ENCODE measurements around the gene GSX1. TPM values are rescaled to one million over a fixed set of nuclear protein-coding genes. Genes with fewer than 3 reads are reported as not detected.
"Not testable (repeated sequence)": the region's sequence is repeated elsewhere in the genome, so short reads cannot be mapped to it uniquely, and the experiment has no call there.

GSX1 gene
- polyA plus RNA-seq, 3 donors = not detected

DNA sequence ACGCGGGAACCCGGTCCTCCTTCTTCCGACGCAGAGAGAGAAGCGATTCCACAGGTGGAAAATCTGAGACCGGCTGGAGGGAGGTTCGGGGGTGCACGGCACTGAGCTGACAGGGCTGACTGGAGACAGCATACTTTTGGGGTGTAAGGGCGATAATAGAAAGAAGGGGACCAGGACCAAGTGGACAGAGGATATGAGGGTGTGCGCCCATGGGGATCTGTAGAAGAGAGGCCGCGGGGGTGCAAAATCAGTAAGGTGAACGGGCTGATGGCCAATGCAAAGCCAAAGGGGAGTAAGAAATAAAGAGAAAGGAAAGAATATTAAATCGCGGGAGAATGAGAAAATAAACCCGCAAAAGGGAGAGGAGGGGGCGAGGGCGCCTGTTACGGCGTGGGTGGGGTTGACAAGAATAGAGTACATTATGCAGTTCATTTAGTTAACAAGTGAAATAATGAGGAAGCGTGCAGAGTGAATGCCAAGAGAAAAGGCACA, 336 bp upstream of the GSX1 start:
- no peak for DNase-seq (ENCODE audit: extremely low read depth in 1 of 11, low read depth in 9 of 11, low spot score in 4 of 11)

DNA sequence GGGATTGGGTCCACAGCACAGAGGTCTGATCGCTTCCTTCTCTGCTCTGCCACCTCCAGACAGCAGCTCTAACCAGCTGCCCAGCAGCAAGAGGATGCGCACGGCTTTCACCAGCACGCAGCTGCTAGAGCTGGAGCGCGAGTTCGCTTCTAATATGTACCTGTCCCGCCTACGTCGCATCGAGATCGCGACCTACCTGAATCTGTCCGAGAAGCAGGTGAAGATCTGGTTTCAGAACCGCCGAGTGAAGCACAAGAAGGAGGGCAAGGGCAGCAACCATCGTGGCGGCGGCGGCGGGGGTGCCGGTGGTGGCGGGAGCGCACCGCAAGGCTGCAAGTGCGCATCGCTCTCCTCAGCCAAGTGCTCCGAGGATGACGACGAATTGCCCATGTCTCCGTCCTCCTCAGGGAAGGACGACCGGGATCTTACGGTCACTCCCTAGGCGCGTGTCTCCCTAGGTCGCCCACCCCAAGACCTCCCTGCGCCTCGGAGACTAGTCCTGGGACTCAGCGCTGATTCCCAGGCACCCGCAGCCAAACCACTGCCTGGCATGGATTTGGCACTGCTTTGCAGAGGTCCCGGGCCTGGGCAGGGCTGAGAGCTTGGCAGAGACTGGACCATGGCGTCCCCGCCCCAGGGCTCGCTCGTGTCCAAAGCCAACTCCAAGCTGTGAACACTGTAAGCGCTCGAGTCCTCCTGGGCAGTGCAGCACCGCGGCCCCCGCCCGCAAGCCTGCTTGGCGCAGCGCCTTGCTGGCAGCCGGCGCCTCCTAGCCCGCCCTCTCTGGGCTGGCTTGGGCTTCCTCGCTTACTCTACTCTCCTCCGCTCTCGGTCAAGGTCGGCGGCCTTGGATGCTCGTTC, 1.5 kb downstream of the GSX1 start:
- DNase-seq (ENCODE audit: extremely low read depth in 1 of 11, low read depth in 9 of 11, low spot score in 4 of 11) = no peak

DNA sequence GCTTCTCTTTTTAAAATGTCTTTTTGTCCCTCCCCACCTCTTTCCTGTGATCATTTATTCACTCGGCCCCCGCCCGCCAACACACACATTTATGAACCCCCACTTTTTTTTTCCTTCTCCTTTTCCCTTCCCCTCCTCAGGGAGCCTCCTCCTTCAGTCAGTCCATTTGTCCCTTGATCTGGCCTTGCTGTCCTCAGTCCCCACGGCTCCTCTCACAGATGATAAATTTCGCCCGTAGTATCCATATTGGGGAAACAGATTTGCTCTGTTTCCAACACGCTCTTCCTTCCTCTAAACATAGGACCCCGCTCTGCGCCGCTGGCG, 2.0 kb downstream of the GSX1 start:
- no peak for DNase-seq (ENCODE audit: extremely low read depth in 1 of 11, low read depth in 9 of 11, low spot score in 4 of 11)

DNA sequence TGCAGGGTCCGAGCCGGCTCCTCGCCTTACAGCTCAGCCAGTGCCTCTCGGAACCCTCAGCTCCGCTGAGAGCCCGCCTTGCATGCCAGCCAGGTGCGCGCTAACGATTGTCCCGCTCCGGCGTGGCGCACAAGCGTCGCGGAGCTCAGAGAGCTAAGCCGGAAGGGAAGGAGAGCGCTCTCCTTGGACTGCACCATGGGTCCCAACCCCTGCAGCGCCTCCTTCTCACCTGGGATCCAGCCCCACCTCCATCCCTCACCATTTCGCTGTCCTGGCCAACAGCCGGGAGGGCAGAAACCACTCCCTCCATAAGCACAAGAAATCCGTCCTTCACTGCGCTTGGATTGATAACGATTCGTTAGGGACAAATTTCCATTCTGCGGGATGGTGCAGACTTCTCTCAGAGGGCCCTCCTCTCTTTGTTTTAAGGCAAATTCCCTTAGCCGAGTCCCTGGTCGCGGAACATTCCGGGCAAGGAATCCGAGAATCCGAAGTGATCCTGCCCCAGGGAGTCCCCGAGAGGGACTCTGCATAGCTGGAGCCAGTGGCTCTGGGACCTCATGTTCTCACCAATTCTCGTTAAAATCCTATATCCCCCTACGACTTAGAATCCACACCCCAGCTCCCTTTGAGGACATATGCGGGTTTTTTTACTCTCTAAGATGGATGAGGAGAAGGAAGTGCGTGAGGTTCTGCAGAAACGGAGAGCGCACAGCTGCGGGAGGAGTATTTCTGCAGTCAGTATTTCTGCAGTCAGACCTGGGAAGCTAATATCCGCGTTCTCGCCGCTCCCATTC, 2.8 kb downstream of the GSX1 start:
- DNase-seq (ENCODE audit: extremely low read depth in 1 of 11, low read depth in 9 of 11, low spot score in 4 of 11) = no peak

DNA sequence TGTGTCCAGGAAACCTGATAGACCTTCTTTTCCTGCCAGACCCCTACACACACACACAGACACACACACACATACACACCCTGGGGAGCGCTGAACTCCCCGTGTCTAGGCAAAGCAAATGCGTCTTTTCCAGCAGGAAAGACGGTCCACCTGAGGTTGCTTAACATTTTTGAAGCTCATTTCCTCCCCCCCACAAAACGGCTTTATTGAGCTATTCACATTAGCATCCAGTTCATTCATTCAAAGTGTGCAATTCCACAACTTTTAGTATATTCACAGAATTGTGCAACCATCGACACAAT, 3.4 kb downstream of the GSX1 start:
- DNase-seq (ENCODE audit: extremely low read depth in 1 of 11, low read depth in 9 of 11, low spot score in 4 of 11) = no peak

DNA sequence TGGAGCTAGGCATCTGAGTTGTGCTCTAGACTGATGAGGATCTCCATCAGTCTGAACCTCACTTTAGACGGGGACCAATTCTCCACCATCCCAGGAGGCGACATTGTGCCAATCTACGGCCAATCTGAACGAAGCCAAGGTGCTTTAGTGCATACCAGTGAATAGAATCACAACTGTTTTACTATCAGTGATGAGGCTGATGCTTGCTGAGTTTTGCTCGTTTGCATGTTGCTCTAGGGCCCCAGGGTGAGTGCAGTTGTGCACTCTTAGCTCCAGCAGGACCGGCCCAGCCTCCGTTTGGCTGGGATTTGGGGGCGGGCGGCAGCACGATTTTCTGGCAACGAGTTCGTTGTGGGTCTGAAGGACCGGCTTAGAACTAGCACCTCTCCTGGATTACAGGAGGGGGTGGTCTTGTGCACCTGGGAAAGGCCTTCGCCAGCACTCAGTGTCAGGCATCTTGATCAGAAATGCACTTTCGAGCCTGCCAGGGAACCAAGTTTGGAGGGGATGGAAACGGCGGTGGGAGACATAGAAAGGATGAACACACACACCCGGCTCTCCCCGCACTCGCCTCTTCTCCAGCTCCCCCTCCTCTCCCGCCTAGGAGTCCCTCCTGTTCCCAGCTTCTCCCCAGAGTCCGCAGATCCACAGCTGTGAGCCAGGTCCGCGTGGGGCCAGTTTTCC, 4.4 kb downstream of the GSX1 start:
- no peak for DNase-seq (ENCODE audit: extremely low read depth in 1 of 11, low read depth in 9 of 11, low spot score in 4 of 11)

DNA sequence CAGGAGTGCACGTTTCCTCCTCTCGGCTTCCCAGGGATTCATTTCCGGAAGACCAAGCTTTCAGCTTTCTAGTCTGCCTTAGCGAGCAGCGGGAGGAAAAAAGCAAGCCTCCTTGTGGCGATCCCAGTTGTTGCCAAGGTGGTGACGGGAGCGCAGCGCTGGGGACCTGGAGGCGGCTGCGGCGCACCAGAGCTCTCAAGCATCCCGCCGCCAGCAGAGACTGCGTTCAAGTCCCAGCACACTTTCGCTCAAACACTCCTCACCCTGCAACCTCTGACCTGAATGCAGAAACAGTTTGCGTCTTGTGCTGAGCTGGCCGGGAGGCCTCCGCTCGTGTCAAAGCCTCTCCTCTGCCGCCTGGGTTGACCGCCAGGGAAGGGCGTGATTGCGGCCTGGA, 4.9 kb downstream of the GSX1 start:
- DNase-seq (ENCODE audit: extremely low read depth in 1 of 11, low read depth in 9 of 11, low spot score in 4 of 11) = peak in 5 of 11 donors; percentile 20 to 33 (median 31)

DNA sequence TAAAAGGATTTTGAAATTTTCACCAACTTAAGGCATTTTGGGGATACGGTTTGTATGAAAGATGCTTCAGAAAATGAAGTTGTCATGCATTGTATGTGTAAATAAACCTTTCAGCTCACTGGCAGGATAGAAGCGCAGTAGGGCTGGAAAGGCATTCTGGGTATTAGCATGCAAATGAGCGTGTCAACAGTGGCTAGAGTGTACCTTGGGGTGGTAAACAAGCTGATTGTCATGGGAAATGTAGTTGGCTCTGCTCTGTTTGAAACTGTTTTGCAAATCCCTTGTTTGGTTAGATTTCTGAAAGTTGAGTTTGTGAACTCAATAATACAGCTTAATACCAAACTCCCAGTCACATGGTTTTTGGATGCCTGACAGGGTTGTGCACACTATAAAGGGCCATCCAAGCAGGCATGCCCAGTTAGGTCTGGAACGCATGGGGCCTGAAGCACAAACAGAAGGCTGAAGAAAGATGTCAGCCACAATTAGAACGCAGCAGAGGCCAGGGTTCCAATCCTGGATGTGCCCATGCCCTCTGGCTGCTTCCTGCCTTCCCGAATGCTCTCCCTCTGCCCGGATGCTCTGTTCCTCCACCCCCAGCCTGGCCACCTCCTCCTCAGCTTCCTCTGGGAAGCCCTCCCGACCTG, 14.6 kb downstream of the GSX1 start:
- DNase-seq (ENCODE audit: extremely low read depth in 1 of 11, low read depth in 9 of 11, low spot score in 4 of 11) = no peak

DNA sequence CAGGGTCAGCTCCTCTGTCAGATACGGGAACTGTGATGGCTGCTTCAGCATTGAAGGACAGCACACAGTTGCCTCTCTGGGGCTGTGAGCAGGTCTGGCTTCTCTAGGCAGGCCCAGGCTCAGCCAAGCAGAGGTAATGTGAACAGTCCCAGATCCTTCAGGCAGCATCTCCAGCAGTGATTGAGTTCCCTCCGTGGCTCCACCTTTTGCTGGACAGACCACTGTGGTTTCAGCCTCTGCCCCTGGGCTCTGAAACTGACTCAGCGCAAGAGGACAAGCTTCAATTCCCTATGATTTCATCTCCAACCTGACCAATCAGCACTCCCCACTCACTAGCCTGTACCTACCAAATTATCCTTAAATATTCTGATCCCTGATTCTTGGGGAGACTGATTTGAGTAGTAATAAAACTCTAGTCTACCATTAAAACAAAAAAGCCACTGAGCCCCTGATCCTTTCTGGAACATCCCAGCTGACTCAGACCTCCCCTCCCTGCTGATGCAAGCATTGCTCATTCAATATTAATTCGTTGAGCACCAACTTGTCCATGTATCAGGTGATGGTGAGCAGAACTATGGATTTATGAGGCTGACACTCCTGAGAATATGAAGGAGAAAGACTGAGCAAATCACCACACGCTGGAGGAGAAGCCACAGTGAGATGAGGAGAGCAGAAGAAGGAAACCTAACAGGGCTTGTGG, 16.7 kb downstream of the GSX1 start:
- DNase-seq (ENCODE audit: extremely low read depth in 1 of 11, low read depth in 9 of 11, low spot score in 4 of 11) = no peak

DNA sequence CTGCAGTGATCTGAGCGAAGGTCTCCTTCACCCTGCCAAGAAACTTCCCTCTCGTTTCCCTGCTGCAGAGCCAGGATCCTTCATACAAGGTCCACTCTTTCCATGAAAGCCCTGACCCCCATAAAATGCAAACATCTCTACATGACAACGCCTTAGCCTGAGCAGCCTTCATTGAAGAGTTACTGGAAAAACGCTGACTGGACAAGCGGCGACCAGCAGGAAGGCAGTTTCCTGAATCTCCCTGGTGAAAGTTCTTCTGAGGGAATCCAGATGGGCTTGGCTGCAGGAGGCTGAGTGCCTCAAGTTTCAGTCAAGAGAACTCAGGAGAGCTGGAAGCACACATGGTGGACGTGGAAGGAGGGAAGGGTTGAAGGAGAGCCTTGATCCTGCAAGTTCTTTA, 17.7 kb downstream of the GSX1 start:
- DNase-seq (ENCODE audit: extremely low read depth in 1 of 11, low read depth in 9 of 11, low spot score in 4 of 11) = no peak

DNA sequence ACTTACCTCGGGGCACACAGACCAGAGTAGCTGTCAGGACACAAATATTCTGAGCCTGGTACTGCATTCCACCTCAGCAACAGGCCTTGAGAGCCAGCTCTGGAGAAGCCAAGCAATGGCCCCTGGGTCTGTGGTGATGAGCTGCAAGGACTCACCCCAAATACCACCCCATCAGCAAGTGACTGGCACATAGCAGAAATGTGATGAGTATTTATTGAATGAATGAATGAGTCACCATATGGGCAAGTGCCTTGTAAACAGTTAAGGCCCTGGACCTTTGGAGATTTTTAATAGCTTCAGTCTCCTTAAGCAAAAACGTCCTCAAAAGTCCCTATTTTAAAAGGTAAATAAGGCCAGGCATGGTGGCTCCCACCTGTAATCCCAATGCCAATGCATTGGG, 18.2 kb downstream of the GSX1 start:
- DNase-seq (ENCODE audit: extremely low read depth in 1 of 11, low read depth in 9 of 11, low spot score in 4 of 11) = no peak

DNA sequence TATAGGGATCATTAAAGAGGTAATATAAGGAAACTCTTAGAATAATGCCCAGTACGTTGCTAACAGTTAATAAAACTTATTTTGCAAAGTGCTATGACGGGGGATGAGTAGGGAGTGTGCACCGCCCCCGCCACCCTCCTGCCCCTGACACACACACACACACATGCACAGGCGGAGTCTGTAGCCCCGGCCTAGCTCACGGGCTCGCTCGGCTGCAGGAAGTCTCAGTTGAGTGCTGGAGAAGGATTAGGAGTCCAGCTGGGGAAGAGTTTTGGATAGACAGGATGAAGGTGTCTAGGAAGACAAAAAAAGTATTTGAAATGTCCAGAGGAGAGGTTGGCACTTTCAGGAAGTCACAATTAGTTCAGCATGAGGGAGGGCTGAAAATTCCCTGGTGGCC, 21.5 kb downstream of the GSX1 start:
- no peak for DNase-seq (ENCODE audit: extremely low read depth in 1 of 11, low read depth in 9 of 11, low spot score in 4 of 11)

DNA sequence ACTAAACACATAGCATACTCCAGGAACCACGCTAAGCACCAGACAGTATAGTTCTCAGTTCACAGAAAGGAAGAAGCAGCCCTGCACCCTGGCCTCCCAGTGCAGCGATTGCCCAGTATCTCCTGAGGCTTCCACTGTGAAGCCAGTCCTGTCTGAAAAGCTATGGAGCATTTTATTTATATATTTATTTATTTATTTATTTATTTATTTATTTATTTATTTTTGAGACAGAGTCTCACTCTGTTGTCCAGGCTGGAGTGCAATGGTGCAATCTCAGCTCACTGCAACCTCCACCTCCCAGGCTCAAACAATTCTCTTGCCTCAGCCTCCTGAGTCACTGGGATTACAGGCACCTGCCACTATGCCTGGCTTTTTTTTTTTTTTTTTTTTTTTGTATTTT, 25.5 kb downstream of the GSX1 start:
- DNase-seq (ENCODE audit: extremely low read depth in 1 of 11, low read depth in 9 of 11, low spot score in 4 of 11) = not testable (repeated sequence)

DNA sequence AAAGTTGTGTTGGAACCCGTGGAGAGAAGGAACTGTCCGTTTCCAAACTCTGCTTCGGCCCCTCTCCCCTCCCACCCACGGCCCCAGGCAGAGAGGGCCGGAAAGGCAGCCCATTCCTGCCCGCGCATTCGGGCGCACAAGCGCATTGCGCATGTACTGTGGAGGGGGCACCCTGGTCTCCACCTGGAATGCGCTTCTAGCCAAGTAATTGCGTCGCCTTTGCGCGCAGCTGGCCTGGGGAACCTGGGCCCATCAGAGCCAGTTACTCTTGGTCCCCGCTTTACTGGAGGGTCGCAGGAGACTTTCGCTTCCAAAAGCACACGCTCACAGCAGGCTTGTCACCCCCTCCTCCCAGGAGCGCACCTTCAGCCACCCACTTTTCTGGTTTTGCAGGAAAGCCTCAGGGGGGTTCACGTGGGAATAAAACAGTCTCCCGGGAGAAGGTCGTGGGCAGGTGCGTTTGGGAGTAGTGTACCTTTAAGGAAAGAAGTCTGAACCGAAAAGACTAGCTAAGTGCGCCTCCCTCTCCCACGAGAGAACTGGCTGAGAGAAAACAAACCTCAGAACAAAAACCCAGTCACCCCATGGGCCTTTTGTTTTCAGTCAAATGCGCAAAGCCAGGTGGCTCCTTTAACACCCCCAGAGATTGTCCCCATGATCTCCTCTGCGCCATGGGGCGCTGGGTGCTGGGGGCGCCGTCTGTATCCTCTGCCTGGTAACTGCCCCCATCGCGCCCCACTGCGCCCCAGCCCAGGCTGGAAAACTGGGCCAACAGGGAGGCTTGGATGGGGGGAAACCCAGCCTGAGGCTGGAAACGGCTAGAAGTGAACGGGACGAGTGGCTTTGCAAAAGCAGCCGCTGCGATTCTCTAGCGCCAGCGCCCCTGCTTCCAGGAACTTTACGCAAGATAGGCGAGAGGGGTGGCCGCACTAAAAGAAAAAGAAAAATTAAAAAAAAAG, 28.5 kb downstream of the GSX1 start:
- DNase-seq (ENCODE audit: extremely low read depth in 1 of 11, low read depth in 9 of 11, low spot score in 4 of 11) = no peak

DNA sequence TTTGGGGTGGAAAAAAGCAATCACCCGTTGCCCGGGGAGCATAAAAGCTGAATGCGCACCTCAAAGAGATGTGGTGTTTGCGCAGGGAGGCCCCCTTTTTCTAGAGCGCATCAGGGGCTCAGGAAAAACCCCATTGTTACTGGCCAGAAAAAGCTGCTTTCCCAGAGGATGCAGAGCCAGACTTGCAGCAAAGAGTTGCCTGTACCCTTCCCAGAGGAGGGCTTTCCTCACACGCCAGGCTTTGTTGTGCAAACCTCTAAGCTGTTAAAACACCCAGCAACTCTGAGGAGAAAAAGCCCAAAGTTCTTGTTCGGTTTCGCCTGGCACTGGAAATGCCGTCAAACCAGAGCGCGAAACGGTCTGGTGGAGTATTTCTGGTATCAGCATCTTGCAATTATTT, 29.3 kb downstream of the GSX1 start:
- no peak for DNase-seq (ENCODE audit: extremely low read depth in 1 of 11, low read depth in 9 of 11, low spot score in 4 of 11)

DNA sequence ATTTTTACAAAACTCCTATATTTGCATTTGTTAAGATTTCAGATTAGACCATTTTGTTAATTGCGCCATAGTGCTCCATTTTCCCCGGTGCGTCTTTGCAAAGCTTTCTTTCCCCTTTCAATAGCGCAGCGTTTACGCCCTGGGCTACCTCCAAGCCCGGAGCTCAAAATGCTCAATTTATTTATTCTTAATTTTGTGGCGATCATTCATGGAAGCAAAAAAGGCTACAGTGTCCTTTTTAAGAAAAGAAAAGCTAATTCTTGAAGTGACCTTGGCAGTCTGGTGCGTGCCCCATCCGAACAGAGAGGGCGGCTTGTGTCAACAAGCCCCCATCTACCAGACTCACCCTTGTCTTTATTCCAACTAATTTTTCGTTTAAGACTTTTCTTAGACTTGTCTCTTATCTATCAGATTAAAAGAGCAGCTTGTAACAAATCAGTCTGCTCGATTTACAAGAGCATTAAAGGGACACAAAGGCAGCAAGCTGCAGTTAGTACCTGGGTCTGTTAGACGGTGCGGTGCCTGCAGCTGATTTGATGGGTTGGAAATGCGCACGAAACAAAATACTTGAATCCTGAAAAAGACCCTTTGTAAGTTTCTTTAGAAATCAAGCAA, 30.1 kb downstream of the GSX1 start:
- no peak for DNase-seq (ENCODE audit: extremely low read depth in 1 of 11, low read depth in 9 of 11, low spot score in 4 of 11)

DNA sequence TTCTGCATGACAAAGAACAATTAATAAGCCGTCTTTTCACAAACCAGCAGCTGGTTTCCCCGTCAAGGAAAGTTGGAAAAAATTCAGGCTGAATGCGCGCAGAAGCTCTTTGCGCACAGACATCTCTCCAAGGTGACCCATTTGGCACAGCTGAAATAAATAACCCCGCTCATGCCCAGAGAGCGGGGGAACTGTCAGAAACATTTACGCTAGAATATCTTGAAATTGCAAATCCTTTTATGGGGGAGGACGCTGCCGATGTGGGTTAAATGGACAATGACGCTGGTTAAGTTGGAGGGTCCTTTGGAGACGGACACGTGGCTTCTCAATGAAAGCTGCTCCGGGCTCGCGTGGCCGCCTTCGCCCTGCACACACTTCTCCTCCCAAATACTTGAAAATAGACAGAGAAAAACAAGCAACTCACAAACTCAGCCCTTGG, 30.6 kb downstream of the GSX1 start:
- no peak for DNase-seq (ENCODE audit: extremely low read depth in 1 of 11, low read depth in 9 of 11, low spot score in 4 of 11)

Data from renal cortex interstitium (tissue), 11 donors.